C4-2B (cell line): ENCODE measurements around the gene SIRT4.

Source experiments
- CTCF ChIP-seq: fragments of 450-650 bp; conservative IDR thresholded peaks from 2 replicates; pipeline ENCODE4 v1.5.1; 2017; ENCODE audit warnings: mild to moderate bottlenecking
- ZFX ChIP-seq: fragments of 450-650 bp; IDR thresholded peaks from 2 replicates; pipeline ENCODE4 v1.6.1; 2017

- TF ChIP-seq CTCF (no peak), ZFX (no peak)
Measured at GRCh38 chr12:120286768-120287490, 15.2 kb upstream of the SIRT4 start.
